ENCODE results near the gene ASB13.

The ASB13 gene

GRCh38 chr10:5608608-5609220 is 57.7 kb downstream of the ASB13 start:
- Histone ChIP-seq H3K27ac (no peak overlapping the region), H3K4me2 (no peak overlapping the region), H3K9ac (no peak overlapping the region), H3K4me1 (ENCODE audit: low read depth, poor library complexity, severe bottlenecking) (no peaks in the 10 kb centered on the region), H3K79me2 (ENCODE audit: insufficient read depth, low read depth) (no peaks in the 10 kb centered on the region), H4K20me1 (ENCODE audit: insufficient read depth) (no peaks in the 10 kb centered on the region), H2AFZ (ENCODE audit: low read depth) (no peak overlapping the region), H3K27me3 (ENCODE audit: insufficient read depth, low read depth) (no peaks in the 10 kb centered on the region), H3K4me3 (IDR thresholded peaks at IDR 0.05; ENCODE audit: insufficient read depth, low read depth, low read length) (no peak overlapping the region), H3K36me3 (ENCODE audit: insufficient read depth) (no peaks in the 10 kb centered on the region)
- TF ChIP-seq CTCF (conservative IDR thresholded peaks at IDR 0.05; ENCODE audit: low read depth, low read length), result no peak

GRCh38 chr10:5607594-5607993 is 58.8 kb downstream of the ASB13 start:
- Histone ChIP-seq H4K20me1 (ENCODE audit: insufficient read depth) (no peaks in the 10 kb centered on the region), H2AFZ (ENCODE audit: low read depth) (no peak overlapping the region), H3K36me3 (ENCODE audit: insufficient read depth) (no peaks in the 10 kb centered on the region), H3K27ac (no peak overlapping the region), H3K4me3 (IDR thresholded peaks at IDR 0.05; ENCODE audit: insufficient read depth, low read depth, low read length) (no peak overlapping the region), H3K4me1 (ENCODE audit: low read depth, poor library complexity, severe bottlenecking) (no peaks in the 10 kb centered on the region), H3K9ac (no peak overlapping the region), H3K4me2 (no peak overlapping the region), H3K79me2 (ENCODE audit: insufficient read depth, low read depth) (no peaks in the 10 kb centered on the region), H3K27me3 (ENCODE audit: insufficient read depth, low read depth) (no peaks in the 10 kb centered on the region)
- no peak for TF ChIP-seq CTCF (conservative IDR thresholded peaks at IDR 0.05; ENCODE audit: low read depth, low read length)

GRCh38 chr10:5606864-5607263 is 59.5 kb downstream of the ASB13 start:
- no peaks in the 10 kb centered on the region for H4K20me1 ChIP-seq (ENCODE audit: insufficient read depth)
- H3K27me3 ChIP-seq (ENCODE audit: insufficient read depth, low read depth), result no peaks in the 10 kb centered on the region
- no peak overlapping the region for H3K27ac ChIP-seq
- no peak overlapping the region for H3K4me2 ChIP-seq
- TF ChIP-seq CTCF (conservative IDR thresholded peaks at IDR 0.05; ENCODE audit: low read depth, low read length), result no peak
- H2AFZ ChIP-seq (ENCODE audit: low read depth), result no peak overlapping the region
- no peak overlapping the region for H3K4me3 ChIP-seq (IDR thresholded peaks at IDR 0.05; ENCODE audit: insufficient read depth, low read depth, low read length)
- H3K9ac ChIP-seq, result no peak overlapping the region
- no peaks in the 10 kb centered on the region for H3K79me2 ChIP-seq (ENCODE audit: insufficient read depth, low read depth)
- no peaks in the 10 kb centered on the region for H3K4me1 ChIP-seq (ENCODE audit: low read depth, poor library complexity, severe bottlenecking)
- no peaks in the 10 kb centered on the region for H3K36me3 ChIP-seq (ENCODE audit: insufficient read depth)

DNA sequence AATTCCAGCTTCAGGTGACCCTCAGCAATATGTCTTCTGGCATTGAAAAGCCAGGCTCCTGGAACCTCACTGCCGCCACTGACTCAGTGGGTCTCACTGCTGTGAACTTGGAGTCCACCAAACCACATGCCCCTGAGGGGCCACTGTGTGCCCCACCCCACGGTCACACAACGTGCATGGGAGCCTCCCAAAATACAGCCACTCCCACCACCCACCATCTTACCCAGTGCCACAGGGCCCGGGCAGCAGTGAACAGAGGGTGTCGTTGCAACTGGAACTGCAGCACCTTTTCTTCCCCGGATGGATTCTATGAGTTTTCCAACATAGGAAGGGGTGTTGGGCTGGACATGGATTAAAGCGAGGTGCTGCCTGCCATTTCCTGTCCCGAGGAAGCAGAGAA is 60.1 kb downstream of the ASB13 start:
- H3K36me3 ChIP-seq (ENCODE audit: insufficient read depth), result no peaks in the 10 kb centered on the region
- H3K9ac ChIP-seq, result no peak overlapping the region
- H3K4me3 ChIP-seq (IDR thresholded peaks at IDR 0.05; ENCODE audit: insufficient read depth, low read depth, low read length), result no peak overlapping the region
- H3K4me1 ChIP-seq (ENCODE audit: low read depth, poor library complexity, severe bottlenecking), result no peaks in the 10 kb centered on the region
- no peaks in the 10 kb centered on the region for H3K27me3 ChIP-seq (ENCODE audit: insufficient read depth, low read depth)
- H4K20me1 ChIP-seq (ENCODE audit: insufficient read depth), result no peaks in the 10 kb centered on the region
- H2AFZ ChIP-seq (ENCODE audit: low read depth), result no peak overlapping the region
- H3K79me2 ChIP-seq (ENCODE audit: insufficient read depth, low read depth), result no peaks in the 10 kb centered on the region
- no peak overlapping the region for H3K4me2 ChIP-seq
- no peak for TF ChIP-seq CTCF (conservative IDR thresholded peaks at IDR 0.05; ENCODE audit: low read depth, low read length)
- H3K27ac ChIP-seq, result no peak overlapping the region

Measured in KMS-11 (cell line).